Neural cell (in vitro differentiated cells): ENCODE measurements around the gene BTBD9.

Experiments
- CTCF ChIP-seq: fragments of 450-650 bp; IDR thresholded peaks from 2 replicates; pipeline ENCODE4 v1.5.1; 2014; ENCODE audit warnings: antibody characterized with exemption, mild to moderate bottlenecking, moderate library complexity; ENCODE audit not compliant: poor library complexity, severe bottlenecking
- EP300 ChIP-seq: fragments of 450-650 bp; conservative IDR thresholded peaks from 2 replicates; pipeline ENCODE4 v1.6.1; 2014; ENCODE audit warnings: antibody characterized with exemption, mild to moderate bottlenecking, moderate library complexity; ENCODE audit not compliant: poor library complexity, severe bottlenecking
- EZH2 ChIP-seq: fragments of 200-600, 300-800 bp; shearing (Covaris generic), sonication (generic); IDR thresholded peaks from 2 replicates; pipeline ENCODE4 v1.6.1; 2014; ENCODE audit warnings: antibody characterized with exemption, low read length, borderline replicate concordance, mild to moderate bottlenecking; ENCODE audit not compliant: insufficient read depth, poor library complexity, severe bottlenecking
- POLR2AphosphoS5 ChIP-seq: IDR thresholded peaks from 2 replicates; pipeline ENCODE4 v1.6.1; 2012
- RAD21 ChIP-seq: fragments of 450-650 bp; conservative IDR thresholded peaks from 2 replicates; pipeline ENCODE4 v1.6.1; 2014; ENCODE audit warnings: antibody characterized with exemption, mild to moderate bottlenecking, moderate library complexity
- REST ChIP-seq: IDR thresholded peaks from 2 replicates; pipeline ENCODE4 v1.6.1; 2012; ENCODE audit warnings: borderline replicate concordance
- SMC3 ChIP-seq: fragments of 450-650 bp; conservative IDR thresholded peaks from 2 replicates; pipeline ENCODE4 v1.6.1; 2014; ENCODE audit warnings: antibody characterized with exemption, mild to moderate bottlenecking, moderate library complexity; ENCODE audit not compliant: poor library complexity

- TF ChIP-seq POLR2AphosphoS5 (no peak), EP300 (no peak), SMC3 (no peak), CTCF (no peak), REST (no peak), EZH2 (no peak), RAD21 (no peak)
Observed at GRCh38 chr6:38323216-38323615, 316.5 kb downstream of the BTBD9 start.
